HG02759 (cell line): Measurements from ENCODE around the gene RBM5.
"Not testable (repeated sequence)": the region's sequence is repeated elsewhere in the genome, so short reads cannot be mapped to it uniquely, and the experiment has no call there.

ENCODE experiments used
- ATAC-seq: cut with Tn5 transposase; IDR thresholded peaks from one replicate; pipeline ENCODE4 v1.9.1; 2021; ENCODE audit warnings: mild to moderate bottlenecking, moderate library complexity; ENCODE audit not compliant: unreplicated experiment

Gene RBM5

DNA sequence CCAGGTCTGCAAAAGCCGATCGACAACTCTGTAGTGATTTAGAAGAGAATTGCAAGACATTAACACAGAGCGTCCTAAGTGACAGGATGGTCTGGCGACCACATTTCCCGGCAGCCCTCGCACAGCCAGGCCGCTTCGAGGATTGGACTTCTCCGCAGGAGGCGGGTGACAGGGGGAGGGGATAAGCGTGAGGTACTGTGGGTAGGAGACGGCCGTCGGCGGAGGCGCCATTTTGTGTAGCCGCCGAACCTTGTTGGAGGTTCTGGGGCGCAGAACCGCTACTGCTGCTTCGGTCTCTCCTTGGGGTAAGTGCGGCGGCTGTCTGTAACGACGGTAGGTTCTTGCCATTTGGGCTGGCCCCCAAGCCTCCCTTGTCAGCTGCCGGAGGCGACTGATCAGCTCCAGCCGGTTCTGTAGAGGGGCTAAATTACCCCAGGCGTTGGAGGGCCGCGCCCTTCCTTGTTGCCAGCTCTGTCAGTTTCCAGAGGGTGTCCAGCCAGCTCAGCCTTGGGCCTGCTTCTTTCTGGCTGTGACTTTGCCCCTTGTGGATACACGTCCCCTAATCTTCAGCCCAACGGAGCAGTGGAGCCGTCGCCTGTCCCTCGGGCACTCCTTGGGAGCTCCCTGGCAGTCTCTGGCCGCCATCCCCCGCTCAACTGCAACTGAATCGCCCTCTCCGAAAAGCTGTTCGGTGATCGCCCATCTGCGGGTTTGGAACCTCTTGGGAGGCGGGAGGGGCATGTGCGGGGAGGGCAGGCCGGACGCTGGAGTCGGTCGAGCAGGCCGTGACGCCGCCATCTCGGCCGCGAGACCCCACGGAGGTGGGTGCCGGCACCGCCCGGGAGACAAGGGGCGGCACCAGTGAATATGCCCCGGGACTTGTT lies at the start of gene RBM5:
RBM5 (plus strand) TSS at position 195 of the 884 bp plus-strand sequence. CDS start 1,516 bp downstream, outside the sequence.
- ATAC-seq, result peak; percentile 95

DNA sequence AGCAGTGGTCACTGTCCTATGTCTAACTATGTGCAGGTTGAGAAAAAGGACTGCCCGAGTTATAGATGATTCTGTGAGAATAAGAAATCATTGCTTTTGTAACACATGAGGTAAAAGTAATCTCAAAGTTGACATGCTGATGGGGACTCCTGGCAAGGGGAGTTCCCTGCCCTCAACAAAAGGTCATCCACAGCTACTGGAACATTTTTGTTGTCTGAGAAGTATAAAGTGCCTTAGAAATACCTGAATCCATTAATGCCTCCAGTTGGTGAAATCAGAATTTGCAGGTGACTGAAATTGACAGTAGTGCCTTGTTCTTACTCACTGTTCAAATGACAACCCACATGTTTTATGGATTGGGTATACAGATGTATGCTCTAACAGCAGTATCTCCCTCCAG lies 43.7 kb upstream of the RBM5 start:
- ATAC-seq, result no peak

DNA sequence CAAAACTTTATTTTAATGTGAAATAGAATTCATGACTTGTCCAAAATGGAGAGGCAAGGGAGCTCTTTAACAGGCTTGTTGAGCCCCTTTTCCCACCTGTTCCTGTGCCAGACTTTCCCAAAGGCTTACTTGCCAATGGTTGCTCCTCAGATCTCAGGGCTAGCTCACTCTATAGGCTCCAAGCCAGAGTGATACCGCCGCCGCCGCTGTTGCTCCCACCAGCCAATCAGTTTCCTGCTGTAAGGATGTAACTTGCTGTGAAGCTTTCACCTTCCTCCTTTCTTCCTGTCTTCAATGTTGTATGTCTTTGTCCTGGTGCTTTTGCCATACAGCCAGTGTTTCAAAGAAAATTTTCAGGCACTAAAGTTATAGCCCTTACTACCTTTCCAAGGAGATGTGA lies 41.3 kb upstream of the RBM5 start:
- ATAC-seq, result no peak

DNA sequence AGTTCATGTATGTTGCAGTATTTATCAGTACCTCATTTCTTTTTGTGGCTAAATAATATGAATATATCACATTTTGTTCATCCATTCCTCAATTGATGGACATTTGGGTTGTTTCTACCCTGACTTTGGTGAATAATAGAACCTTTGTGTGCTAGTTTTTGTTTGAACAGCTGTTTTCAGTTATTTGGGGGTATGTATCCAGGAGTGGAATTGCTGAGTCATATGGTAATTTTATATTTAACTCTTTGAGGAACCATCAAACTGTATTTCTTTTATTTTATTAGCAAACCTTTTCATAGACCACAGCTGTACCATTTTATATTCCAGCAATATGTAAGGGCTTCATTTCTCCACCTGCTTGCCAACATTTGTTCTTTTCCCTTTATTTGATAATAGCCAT lies 38.4 kb upstream of the RBM5 start:
- no peak for ATAC-seq

DNA sequence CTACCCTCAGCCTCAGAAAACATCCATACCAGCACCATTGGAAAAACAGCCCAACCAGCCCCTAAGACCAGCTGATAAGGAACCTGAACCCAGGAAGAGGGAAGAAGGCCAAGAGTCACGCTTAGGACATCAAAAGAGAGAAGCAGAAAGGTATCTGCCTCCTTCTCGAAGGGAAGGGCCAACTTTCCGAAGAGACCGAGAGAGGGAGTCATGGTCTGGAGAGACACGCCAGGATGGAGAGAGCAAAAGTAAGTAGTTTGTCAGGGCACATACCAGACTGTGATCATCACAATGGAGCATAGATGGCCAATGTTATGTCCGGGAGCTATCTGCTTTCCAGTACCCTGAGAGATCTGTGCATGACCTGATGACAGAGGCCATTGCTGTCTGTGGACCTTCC lies 31.0 kb upstream of the RBM5 start:
- no peak for ATAC-seq

DNA sequence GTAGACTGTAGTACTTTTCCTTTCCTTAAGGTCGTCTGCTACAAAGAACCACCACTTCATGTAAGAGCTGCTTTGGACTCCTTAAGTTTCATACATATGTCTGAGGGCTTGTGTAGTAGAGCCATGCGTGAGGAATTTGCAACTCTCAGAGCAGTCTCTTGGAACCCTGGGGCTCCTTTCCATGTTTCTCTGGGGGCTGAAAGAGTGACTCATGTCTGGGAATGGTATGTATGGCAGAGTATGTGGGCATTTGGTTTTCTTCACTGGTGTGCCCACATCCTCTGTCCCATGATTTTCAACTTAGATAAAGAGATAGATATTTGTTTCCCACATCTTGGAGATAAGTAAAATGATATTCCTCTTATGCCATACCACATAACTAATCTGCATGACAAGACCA lies 20.6 kb upstream of the RBM5 start:
- no peak for ATAC-seq

DNA sequence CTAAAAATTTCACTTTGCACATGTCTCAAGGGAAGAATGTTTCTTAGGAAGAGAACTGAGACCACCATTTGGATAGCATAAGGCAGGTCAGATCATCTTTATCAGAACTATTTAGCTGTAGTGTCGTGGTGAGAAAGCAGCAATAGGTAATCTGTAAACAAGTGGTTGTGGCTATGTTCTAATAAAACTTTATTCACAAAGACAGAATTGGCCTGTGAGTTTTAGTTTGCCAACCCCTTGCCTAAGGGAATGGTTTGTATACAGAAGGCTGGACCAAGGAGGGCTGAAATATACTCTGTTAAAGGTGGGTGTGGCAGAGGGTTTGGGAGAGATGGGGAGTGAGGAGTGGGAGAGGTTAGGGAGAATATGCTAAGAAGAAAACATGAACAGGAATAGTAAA lies 10.6 kb upstream of the RBM5 start:
- ATAC-seq, result no peak

DNA sequence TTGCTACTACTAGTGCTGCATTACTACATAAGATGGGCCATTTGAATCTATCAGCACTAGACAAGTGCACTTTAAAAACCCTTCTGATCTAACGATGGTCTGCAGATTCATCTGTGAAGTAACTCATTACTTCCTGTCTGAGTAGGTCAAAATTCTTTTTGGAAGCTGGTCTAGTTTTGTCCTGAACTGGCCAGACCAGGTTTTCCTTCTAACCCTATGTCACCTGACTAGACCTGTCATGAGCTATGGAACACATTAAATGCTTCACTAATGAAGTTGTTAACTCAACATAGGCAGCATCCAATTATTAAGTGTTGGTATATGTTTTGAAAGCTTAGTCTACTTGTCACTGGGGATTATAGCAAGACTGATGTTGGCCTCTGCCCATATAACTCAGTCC lies 10.1 kb upstream of the RBM5 start:
- ATAC-seq, result no peak

DNA sequence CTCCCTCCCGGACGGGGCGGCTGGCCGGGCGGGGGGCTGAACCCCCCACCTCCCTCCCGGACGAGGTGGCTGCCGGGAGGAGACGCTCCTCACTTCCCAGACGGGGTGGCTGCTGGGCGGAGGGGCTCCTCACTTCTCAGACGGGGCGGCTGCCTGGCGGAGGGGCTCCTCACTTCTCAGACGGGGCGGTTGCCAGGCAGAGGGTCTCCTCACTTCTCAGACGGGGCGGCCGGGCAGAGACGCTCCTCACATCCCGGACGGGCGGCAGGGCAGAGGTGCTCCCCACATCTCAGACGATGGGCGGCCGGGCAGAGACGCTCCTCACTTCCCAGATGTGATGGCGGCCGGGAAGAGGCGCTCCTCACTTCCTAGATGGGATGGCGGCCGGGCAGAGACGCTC lies 3.8 kb upstream of the RBM5 start:
- ATAC-seq, result not testable (repeated sequence)

DNA sequence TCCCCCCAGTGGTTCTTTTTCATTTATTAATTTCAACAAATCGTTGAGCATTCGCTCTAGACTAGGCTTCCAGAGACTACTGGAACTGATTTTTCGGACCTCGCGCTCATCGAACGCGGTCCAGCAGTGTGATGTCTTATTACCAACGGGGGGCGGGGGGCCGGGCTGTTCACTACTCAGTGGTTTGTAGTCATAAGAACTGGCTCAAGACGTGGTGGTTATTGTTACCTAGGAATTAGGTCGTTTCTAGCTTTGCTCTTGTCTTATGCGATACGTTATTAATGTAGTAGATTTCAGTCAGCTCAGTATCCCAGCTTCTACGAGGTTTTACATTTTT lies 858 bp downstream of the RBM5 start:
- peak; percentile 13 for ATAC-seq

DNA sequence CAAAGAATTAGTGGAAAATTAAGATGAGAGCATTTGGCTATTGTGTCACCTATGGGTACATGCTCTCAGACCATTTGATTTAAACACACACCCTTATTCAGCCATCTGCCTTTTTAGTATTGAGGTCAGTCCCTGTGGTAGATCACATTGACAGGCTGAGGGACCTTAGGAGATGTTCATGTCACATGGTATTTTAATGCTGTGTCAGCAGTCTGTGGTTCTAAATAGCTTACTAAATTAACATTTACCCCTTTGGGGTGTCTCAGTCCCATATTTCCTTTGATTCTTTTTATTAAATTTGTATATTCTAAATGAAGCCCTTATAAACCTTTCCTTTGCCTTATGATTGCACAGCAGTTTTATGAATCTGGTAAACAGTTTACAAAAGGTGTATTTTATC lies 2.3 kb downstream of the RBM5 start:
- no peak for ATAC-seq

DNA sequence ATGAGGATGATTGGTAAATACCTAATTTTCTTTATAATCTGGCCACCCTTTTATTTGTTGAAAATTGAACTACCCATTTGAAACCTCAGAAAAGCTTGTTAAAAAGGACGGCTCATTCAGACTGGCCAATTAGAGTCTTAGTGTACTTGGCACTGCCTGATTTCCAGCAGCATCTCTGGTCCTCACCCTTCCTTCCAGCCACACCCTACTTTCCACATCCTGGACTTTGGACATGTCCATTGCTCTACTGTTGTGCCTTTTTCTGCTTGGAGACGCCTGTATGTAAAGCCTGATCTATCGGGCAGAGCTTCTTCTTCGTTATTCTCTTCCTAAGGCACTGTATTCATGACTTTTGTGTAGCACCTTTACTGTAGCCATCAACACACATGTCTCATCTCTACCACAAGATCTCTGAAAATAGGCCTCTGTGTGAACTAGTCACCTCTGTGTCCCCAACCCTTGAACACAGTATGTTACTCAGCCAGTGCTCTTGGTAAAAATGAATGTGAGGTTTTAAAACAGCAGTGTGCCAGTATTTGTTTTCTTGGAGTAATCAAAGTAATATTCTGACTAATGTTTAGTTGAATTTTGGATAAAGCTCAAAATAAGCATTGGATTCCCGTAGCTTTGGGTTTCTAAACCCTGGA lies 6.8 kb downstream of the RBM5 start:
- no peak for ATAC-seq

DNA sequence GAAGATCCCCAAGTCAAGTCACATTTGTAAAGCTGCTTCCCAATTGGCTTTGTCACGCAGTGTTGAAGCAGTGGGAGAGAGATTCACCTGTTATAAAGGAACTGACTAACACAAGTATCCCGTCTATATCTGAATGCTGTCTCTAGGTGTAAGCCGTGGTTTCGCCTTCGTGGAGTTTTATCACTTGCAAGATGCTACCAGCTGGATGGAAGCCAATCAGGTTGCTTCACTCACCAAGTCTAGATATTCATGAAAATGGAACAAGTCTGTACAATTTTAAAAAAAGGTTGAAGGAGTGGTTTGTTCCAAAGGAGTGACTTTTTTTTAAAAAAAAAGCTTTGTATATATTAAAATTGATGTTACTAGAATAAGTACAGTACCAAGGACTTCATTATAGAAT lies 11.7 kb downstream of the RBM5 start:
- ATAC-seq, result no peak

DNA sequence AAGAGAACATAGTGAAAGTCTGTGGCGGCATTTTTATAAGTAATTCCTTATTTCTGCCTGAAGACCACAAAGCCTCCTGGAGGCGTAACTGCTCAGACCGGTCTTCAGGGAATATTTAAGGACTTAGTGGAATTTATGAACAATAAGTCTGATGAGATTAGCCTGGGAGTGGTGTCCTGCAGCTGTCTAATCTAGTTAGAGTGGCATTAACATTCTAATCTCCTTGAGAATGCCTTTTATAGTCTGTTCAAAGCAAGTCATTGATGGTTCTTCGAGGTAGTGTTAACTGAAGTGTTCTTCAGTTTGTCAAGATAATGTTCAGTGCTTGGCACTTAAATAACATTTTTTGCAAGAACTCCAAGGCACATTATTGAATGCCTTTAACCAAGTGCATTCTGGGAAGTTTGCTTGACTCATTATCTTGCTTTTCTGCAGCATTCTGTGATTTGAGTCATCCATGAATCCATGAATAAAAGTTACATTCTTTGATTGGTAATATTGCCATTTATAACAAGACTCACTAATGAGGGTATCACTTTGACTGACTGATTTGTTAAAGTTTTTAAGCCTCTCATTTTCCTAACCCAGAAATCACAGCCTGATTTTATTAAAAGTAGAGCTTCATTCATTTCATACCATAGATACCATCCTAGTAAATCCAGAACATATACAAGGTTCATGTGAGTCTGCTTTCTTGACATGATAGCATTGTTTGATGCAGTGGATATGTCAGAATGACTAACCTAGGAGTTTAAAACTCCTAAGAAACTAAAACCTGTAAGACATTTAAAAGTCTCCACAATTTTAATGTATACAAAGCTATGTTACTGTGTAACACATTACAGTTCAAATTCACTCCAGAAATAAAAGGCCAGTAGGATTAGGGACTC lies 12.5 kb downstream of the RBM5 start:
- no peak for ATAC-seq

DNA sequence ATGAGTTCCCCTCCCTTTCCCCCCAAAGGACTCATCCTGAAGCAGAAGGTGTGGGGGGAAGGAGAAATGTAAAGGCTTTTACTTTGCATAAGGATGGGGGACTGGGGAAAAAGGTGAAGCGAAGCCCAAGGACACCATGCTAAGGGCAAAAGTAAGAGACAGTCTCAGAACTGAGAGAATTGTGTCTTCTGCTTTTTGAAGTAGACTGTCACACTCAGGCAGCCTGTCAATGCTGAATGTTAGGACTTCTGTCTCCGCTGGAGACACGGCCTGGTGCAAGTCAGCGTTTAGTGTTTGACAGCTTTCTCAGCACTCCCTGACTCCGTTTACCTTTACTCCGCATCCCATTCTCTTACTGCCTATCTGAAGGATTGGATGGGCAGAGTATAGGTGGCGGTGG lies 13.8 kb downstream of the RBM5 start:
- no peak for ATAC-seq

DNA sequence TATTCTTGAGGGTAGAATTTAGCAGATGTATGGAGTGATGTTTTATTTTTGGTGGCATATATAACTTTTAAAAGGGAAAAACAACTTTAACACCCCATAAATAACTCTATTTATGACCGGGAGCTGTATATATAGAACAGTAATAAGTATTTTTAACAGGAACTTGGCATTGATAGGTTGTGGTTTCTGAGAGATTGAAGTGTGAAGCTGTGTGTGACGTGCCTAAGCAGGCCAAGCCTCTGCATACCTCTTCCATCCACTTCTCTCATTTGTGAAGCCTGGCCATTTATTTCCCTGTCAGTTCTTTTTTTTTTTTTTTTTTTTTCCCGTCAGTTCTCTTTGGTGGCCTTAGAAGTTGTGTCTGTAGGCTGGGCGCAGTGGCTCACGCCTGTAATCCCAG lies 23.0 kb downstream of the RBM5 start:
- no peak for ATAC-seq

DNA sequence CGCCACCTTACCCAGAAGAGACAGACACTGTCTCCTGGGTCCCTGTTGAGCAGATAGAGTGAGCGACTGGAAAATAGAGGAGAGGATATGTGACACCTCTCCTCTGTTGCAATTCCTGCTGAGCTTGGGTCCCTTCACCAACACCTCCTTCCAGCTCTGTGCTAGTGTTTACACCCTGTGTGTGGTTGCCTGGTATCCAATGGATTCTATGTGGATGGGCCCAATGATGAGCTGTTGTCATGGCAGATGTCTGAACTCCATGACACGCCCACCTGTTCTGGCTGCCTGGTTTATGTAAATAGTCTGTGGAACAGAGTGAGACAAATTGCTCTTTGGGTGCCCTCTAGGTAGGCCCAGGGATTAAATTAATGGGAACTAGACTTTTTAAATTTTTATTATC lies 23.7 kb downstream of the RBM5 start:
- no peak for ATAC-seq

DNA sequence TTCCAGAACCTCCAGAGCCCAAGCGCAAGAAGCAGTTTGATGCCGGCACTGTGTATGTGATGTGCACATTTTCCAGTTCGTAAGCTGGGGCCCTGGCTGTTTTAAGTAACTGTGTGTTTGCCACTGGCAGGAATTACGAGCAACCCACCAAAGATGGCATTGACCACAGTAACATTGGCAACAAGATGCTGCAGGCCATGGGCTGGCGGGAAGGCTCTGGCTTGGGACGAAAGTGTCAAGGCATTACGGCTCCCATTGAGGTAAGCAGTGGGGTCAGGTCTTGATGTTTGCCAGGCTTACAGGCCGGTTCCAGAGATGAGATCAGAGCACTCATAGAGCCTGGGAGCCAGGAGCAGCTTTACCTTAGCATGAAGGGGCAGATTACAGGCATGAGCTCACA lies 28.4 kb downstream of the RBM5 start:
- no peak for ATAC-seq

DNA sequence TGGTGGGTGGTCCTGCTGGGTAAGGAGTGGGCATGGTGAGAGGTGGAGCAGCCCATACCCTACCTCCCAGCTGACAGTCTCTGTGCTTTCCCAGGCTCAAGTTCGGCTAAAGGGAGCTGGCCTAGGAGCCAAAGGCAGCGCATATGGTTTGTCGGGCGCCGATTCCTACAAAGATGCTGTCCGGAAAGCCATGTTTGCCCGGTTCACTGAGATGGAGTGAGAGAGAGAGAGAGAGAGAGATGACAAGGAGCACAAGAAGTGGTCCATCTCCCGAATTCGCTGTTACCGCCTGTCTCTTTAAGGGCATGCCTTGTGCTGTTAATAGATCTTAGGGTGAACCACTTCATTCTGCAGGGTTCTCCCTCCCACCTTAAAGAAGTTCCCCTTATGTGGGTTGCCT lies 29.5 kb downstream of the RBM5 start:
- no peak for ATAC-seq

DNA sequence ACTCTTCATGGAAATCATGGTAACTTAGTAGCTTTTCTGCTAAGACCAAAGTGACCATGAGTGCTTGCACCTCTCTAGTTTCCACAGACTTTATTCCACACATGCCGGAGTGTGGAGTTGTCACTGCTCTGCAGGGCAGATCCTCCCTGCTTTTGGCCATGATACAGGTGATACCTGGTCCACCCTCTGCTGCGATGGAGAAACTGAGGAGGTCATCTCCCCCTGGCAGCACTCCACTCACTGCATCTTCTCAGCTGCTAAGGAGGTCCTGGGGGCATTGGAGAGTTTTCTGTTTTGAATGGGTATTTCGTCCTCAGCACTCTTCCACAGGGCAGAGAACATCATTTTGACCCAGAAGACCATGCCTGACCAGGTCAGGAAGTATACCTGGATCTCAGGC lies 31.1 kb downstream of the RBM5 start:
- no peak for ATAC-seq

DNA sequence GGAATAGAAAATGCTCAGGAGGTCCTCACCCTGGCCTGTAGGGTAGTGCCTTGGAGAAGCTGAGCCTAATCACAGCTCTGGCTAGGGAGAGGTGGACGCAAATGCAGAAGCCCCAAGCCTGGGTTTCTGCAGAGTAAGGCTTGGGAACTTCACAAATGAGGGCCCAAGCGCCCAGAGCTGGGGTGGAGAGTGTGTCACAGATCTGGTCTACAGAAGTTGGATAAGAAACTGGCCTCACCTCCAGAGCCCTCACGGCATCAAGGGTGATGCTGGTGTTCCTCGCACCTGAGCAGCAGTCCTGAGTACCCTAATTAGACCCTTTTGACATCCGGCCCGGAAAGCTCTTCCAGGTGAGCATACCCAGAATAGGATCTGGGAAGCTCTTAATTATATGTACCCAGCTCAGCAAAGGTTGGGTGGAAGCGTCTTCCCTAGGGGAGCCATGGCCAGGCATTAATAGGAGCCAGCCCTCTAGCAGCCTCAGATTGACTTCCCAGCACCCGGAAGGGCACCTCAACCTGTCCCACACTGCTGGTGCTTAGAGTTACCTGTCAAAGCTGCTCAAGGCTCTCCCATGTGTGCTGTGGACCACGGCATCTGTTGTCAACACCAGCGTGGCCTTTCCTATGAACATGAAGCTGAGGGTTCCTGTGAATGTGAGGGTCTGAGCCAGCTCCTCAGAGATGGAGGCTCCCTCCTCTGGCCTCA lies 31.8 kb downstream of the RBM5 start:
- ATAC-seq, result no peak
